Measurements from ENCODE around the gene KCNIP1. TPM values are rescaled to one million over a fixed set of nuclear protein-coding genes. Genes with fewer than 3 reads are reported as not detected.

KCNIP1 gene
- total and polyA plus RNA-seq, 2 of the 13 experiments (the other 11 are each of a cell fraction or from before 2014, with no cell fraction given), result not detected

DNA sequence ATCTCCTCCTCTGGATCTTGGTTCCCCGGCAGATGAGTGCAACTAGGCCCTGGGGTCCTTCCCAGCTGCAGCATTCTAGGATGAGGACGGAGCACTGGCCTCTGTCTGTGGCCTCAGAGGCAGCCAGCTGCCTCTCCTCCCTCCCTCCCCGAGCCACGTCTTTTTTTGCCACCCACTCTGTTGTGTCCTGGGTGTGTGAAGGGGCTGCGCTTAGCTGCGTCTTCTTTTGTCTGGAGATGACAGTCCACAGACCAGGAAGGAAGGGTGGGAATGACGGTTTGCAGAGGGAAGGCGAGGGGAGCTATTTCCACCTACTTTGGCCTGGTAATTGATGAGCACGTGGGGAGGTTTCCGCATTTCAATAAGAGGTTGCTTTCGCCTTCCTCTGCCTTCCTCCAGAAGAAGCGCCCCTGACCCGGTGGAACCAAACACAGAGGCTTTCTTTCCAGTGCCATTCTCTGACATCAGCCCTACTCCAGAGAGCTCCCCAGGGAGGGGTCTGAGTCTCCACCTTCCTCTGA, 245.2 kb downstream of the KCNIP1 start:
- no peak for DNase-seq (ENCODE audit: low spot score)
- no TSS peak for BruUV-seq (replicated peaks)
- ChIA-PET CTCF (ENCODE audit: low intra/inter-chr PET ratio, low total read pairs) (no interaction called here), POLR2A (no interaction called here)
- WGBS (ENCODE audit: low lambda C conversion rate), result 30% methylated on average over 7 of the region's 13 CpGs
- Histone ChIP-seq H3K4me2 (ENCODE audit: low read depth, low read length) (no peak overlapping the region), H3K79me2 (ENCODE audit: insufficient read depth, low read length) (no peaks in the 10 kb centered on the region), H3K36me3 (replicated peaks in 1 of 2; ENCODE audit: control insufficient read depth in 1 of 2, insufficient read depth in 2 of 2, low read length in 2 of 2) (no peaks in the 10 kb centered on the region), H3K27ac (ENCODE audit: extremely low read length, insufficient read depth, low read length) (no peak overlapping the region), H3K4me1 (ENCODE audit: insufficient read depth, low read length) (no peaks in the 10 kb centered on the region), H2AFZ (ENCODE audit: low read length) (no peak overlapping the region), H4K20me1 (ENCODE audit: insufficient read depth, low read length) (no peaks in the 10 kb centered on the region), H3K9ac (ENCODE audit: insufficient read depth, low read depth, low read length) (no peak overlapping the region), H3K4me3 (replicated peaks in 1 of 3; ENCODE audit: insufficient read depth in 1 of 3, low read depth in 2 of 3, low read length in 3 of 3) (no peak overlapping the region), H3K27me3 (ENCODE audit: control insufficient read depth in 1 of 2, insufficient read depth in 2 of 2, low read length in 2 of 2) (peaks cover 2 to 25% of the 10 kb centered on the region in 2 experiments; a peak in 3 of 5 replicates), H3K9me3 (ENCODE audit: low read length) (no peaks in the 10 kb centered on the region)
- FAIRE-seq, result no peak
- in situ Hi-C loops (cut with HindIII; ENCODE audit: extremely low pct_ligation_motif_present, low pct_unique_long_range_greater_than_20kb), result loop anchor here (10.0 kb wide), 1 partner anchor 596 kb away; no protein-coding TSS in a partner anchor
- no peak for ATAC-seq
- no peak for TF ChIP-seq SCMH1 (CRISPR knock-in tag; IDR thresholded peaks at IDR 0.05; ENCODE audit: borderline replicate concordance)
- no peak for TF ChIP-seq EED (CRISPR knock-in tag; IDR thresholded peaks at IDR 0.05)
- TF ChIP-seq ZBTB34 (CRISPR knock-in tag; IDR thresholded peaks at IDR 0.05), result no peak
- TF ChIP-seq ZNF691 (CRISPR knock-in tag; IDR thresholded peaks at IDR 0.05; ENCODE audit: borderline replicate concordance, low read depth), result no peak
- TF ChIP-seq ARNT2 (CRISPR knock-in tag; IDR thresholded peaks at IDR 0.05; ENCODE audit: low read depth), result no peak
- TF ChIP-seq CHD4 (IDR thresholded peaks at IDR 0.05; ENCODE audit: borderline replicate concordance, low read length), result no peak
- TF ChIP-seq MTA1 (CRISPR knock-in tag; IDR thresholded peaks at IDR 0.05; ENCODE audit: borderline replicate concordance), result no peak
- TF ChIP-seq ZSCAN31 (CRISPR knock-in tag; IDR thresholded peaks at IDR 0.05; ENCODE audit: low read depth), result no peak
- TF ChIP-seq ZFP36 (IDR thresholded peaks at IDR 0.05; ENCODE audit: borderline replicate concordance, low read depth, low read length, partially characterized antibody), result no peak
- TF ChIP-seq IKZF5 (CRISPR knock-in tag; IDR thresholded peaks at IDR 0.05), result no peak
- no peak for TF ChIP-seq ZNF557 (CRISPR knock-in tag; IDR thresholded peaks at IDR 0.05)
- TF ChIP-seq AGO2 (optimal IDR thresholded peaks at IDR 0.05; ENCODE audit: low read depth, low read length), result no peak
- TF ChIP-seq ZIK1 (CRISPR knock-in tag; IDR thresholded peaks at IDR 0.05; ENCODE audit: borderline replicate concordance, low read depth), result no peak
- intact Hi-C loops (cut with micrococcal nuclease; ENCODE audit: unreplicated experiment), result loop anchor here (10.0 kb wide), 2 partner anchors 114 to 406 kb away; no protein-coding TSS in a partner anchor

Measured in HepG2 (cell line).